Testis (tissue), 3 donors: ENCODE results near the gene GDF9. TPM values are rescaled to one million over a fixed set of nuclear protein-coding genes. Genes with fewer than 3 reads are reported as not detected.
A peak's percentile ranks its signal among the peaks of the same experiment; 100 is the strongest.

Source experiments
- DNase-seq: peaks from one replicate; pipeline ENCODE4 v3.0.0-alpha.2; 2019
- H3K27ac ChIP-seq, 2 donors: fragments of 200-600 bp; sonication (generic); one replicate each; pipeline ENCODE4 v1.5.1; 2019
- H3K27me3 ChIP-seq: fragments of 200-600 bp; sonication (generic); one replicate; pipeline ENCODE4 v1.5.1; 2019
- H3K36me3 ChIP-seq: fragments of 200-600 bp; sonication (generic); one replicate; pipeline ENCODE4 v1.5.1; 2017; ENCODE audit warnings: low read depth; ENCODE audit errors: missing control alignments
- H3K4me1 ChIP-seq: fragments of 200-600 bp; sonication (generic); one replicate; pipeline ENCODE4 v1.5.1; 2019
- H3K4me3 ChIP-seq, 2 donors: fragments of 200-600 bp; sonication (generic); one replicate each; pipeline ENCODE4 v1.5.1; 2017 to 2019
- H3K9me3 ChIP-seq: fragments of 200-600 bp; sonication (generic); one replicate; pipeline ENCODE4 v1.5.1; 2017
- CTCF ChIP-seq, 3 experiments: fragments of 450-650 bp in 2 of 3; fragments of 200-600 bp in 1 of 3; sonication (generic) in 1 of 3; IDR thresholded peaks; one replicate each; pipeline ENCODE4 v1.5.1; 2016 to 2019; ENCODE audit warnings: antibody characterized with exemption in 3 of 3, mild to moderate bottlenecking in 2 of 3, moderate library complexity in 1 of 3
- POLR2A ChIP-seq: fragments of 450-650 bp; IDR thresholded peaks from one replicate; pipeline ENCODE4 v1.6.1; 2017; ENCODE audit warnings: antibody characterized with exemption, mild to moderate bottlenecking, moderate library complexity
- WGBS, 2 donors: methylation state at CpG; one replicate each; pipeline ENCODE4 v1.1.5; 2018; 5-methylcytosine and 5-hydroxymethylcytosine counted together
- intact Hi-C: fragments of 100-400 bp; cut with DNase I; formaldehyde crosslinking; loops from one replicate; pipeline ENCODE4 v1.15.1; 2023; ENCODE audit warnings: low total_unique reads
- polyA plus RNA-seq: library from polyadenylated mRNA; stranded (reverse); fragments of 350-450 nt; fragmentation: Illumina TruSeq; extraction: RNeasy Lipid Tissue Mini Kit (QIAGEN cat#74804); gene quantifications from one replicate; pipeline ENCODE4 v1.2.3, GENCODE V29; 2014; ENCODE audit warnings: low read depth, low replicate concordance; ENCODE audit not compliant: insufficient read depth
- total RNA-seq, 2 donors: library from RNA; depleted of rRNA; stranded (reverse); fragments of >200 nt; gene quantifications; one replicate each; pipeline ENCODE4 v1.2.3, GENCODE V29; 2016

The GDF9 gene
- total and polyA plus RNA-seq, 3 donors from 2014 or later, result 5.7 to 14.2 (median 13.5) TPM

- H3K4me1 ChIP-seq, result peaks cover 6% of the 10 kb centered on the region
- intact Hi-C loops, result no loop called here
- no peak overlapping the region for H3K4me3 ChIP-seq
- no peak for DNase-seq
- no peak overlapping the region for H3K27ac ChIP-seq
- H3K9me3 ChIP-seq, result no peaks in the 10 kb centered on the region
- WGBS, 2 donors, result 88 to 94% methylated on average over 3 of the region's 3 CpGs
- TF ChIP-seq POLR2A (no peak), CTCF (IDR thresholded peaks at IDR 0.05) (no peak)
- no peaks in the 10 kb centered on the region for H3K27me3 ChIP-seq
- no peaks in the 10 kb centered on the region for H3K36me3 ChIP-seq
These were observed 41.8 kb downstream of the GDF9 start for GRCh38 chr5:132824426-132824825.

GRCh38 chr5:132823481-132824050 lies 42.7 kb downstream of the GDF9 start:
- DNase-seq, result no peak
- Histone ChIP-seq H3K27ac (peak overlapping the region in 1 of 2 donors; percentile 36), H3K4me3 (peak overlapping the region in 1 of 2 donors; percentile 55), H3K9me3 (no peaks in the 10 kb centered on the region), H3K36me3 (no peaks in the 10 kb centered on the region), H3K27me3 (no peaks in the 10 kb centered on the region), H3K4me1 (peaks cover 6% of the 10 kb centered on the region)
- TF ChIP-seq POLR2A (no peak), CTCF (IDR thresholded peaks at IDR 0.05) (no peak)
- intact Hi-C loops, result no loop called here
- WGBS, 2 donors, result 74 to 87% methylated on average over 3 to 7 of the region's 7 CpGs

GRCh38 chr5:132822650-132823480 lies 43.4 kb downstream of the GDF9 start:
- peak; percentile 63 for DNase-seq
- Histone ChIP-seq H3K36me3 (no peaks in the 10 kb centered on the region), H3K27me3 (no peaks in the 10 kb centered on the region), H3K4me1 (peaks cover 6% of the 10 kb centered on the region), H3K27ac (peak overlapping the region in 1 of 2 donors; percentile 36), H3K9me3 (no peaks in the 10 kb centered on the region), H3K4me3 (peak overlapping the region in 1 of 2 donors; percentile 55)
- intact Hi-C loops, result no loop called here
- TF ChIP-seq POLR2A, result no peak
- no peak for TF ChIP-seq CTCF (IDR thresholded peaks at IDR 0.05)
- 13 to 57% methylated on average over 39 to 47 of the region's 68 CpGs for WGBS, 2 donors

- Histone ChIP-seq H3K27me3 (no peaks in the 10 kb centered on the region), H3K27ac (no peak overlapping the region), H3K36me3 (no peaks in the 10 kb centered on the region), H3K4me1 (peaks cover 6% of the 10 kb centered on the region), H3K9me3 (no peaks in the 10 kb centered on the region), H3K4me3 (no peak overlapping the region)
- WGBS, 2 donors, result 94 to 100% methylated on average over 1 of the region's 1 CpG
- TF ChIP-seq POLR2A, result no peak
- TF ChIP-seq CTCF (IDR thresholded peaks at IDR 0.05), result no peak
- intact Hi-C loops, result no loop called here
- DNase-seq, result peak; percentile 1
These were observed 44.5 kb downstream of the GDF9 start for GRCh38 chr5:132821791-132822190.
